MM.1S (cell line): Measurements from ENCODE around the gene FKBP8.

Experiments used
- DNase-seq: peaks from one replicate; pipeline ENCODE4 v3.0.0-alpha.2; 2015
- H2AFZ ChIP-seq: fragments of 300-600 bp; sonication (generic); 2 replicates; pipeline ENCODE4 v1.6.0; 2016; ENCODE audit warnings: antibody characterized with exemption, low read length
- H3F3A ChIP-seq: fragments of 300-600 bp; sonication (generic); 2 replicates; pipeline ENCODE4 v1.6.1; 2016; ENCODE audit warnings: mild to moderate bottlenecking, antibody characterized with exemption, low read length, moderate library complexity, mixed read lengths; ENCODE audit not compliant: insufficient read depth
- H3K27ac ChIP-seq: fragments of 300-600 bp; sonication (generic); 2 replicates; pipeline ENCODE4 v1.5.1; 2016; ENCODE audit warnings: mild to moderate bottlenecking, low read length
- H3K27me3 ChIP-seq: fragments of 300-600 bp; sonication (generic); replicated peaks from 2 replicates; pipeline ENCODE4 v1.6.0; 2016; ENCODE audit warnings: low read length; ENCODE audit not compliant: insufficient read depth
- H3K36me3 ChIP-seq: fragments of 300-600 bp; sonication (generic); replicated peaks from 2 replicates; pipeline ENCODE4 v1.6.1; 2016; ENCODE audit warnings: mild to moderate bottlenecking, low read length, mixed read lengths; ENCODE audit not compliant: insufficient read depth
- H3K4me1 ChIP-seq: fragments of 300-600 bp; sonication (generic); 2 replicates; pipeline ENCODE4 v1.6.1; 2016; ENCODE audit warnings: low read length, mixed read lengths
- H3K4me2 ChIP-seq: fragments of 300-600 bp; sonication (generic); 2 replicates; pipeline ENCODE4 v1.6.0; 2016; ENCODE audit warnings: low read depth, low read length
- H3K4me3 ChIP-seq: fragments of 300-600 bp; sonication (generic); 2 replicates; pipeline ENCODE4 v1.5.1; 2016; ENCODE audit warnings: low read length, mixed read lengths
- H3K79me2 ChIP-seq: fragments of 300-600 bp; sonication (generic); 2 replicates; pipeline ENCODE4 v1.6.1; 2016; ENCODE audit warnings: mixed run types, low read length, mixed read lengths
- H3K9ac ChIP-seq: fragments of 300-600 bp; sonication (generic); 2 replicates; pipeline ENCODE4 v1.6.1; 2016; ENCODE audit warnings: low read length, mixed read lengths
- H3K9me2 ChIP-seq: fragments of 300-600 bp; sonication (generic); replicated peaks from 2 replicates; pipeline ENCODE4 v1.6.1; 2016; ENCODE audit warnings: mild to moderate bottlenecking, low read length, mixed read lengths; ENCODE audit not compliant: insufficient read depth
- H3K9me3 ChIP-seq: fragments of 300-600 bp; sonication (generic); replicated peaks from 2 replicates; pipeline ENCODE4 v1.6.1; 2016; ENCODE audit warnings: mild to moderate bottlenecking, low read length, mixed read lengths; ENCODE audit not compliant: insufficient read depth
- H4K20me1 ChIP-seq: fragments of 300-600 bp; sonication (generic); 2 replicates; pipeline ENCODE4 v1.6.1; 2016; ENCODE audit warnings: mild to moderate bottlenecking, low read length, moderate library complexity, mixed read lengths; ENCODE audit not compliant: insufficient read depth
- EZH2 ChIP-seq: fragments of 300-600 bp; sonication (generic); optimal IDR thresholded peaks from 2 replicates; pipeline ENCODE3; 2017; ENCODE audit warnings: low read depth, mild to moderate bottlenecking, antibody characterized with exemption, low read length, mixed read lengths
- EZH2phosphoT487 ChIP-seq: fragments of 300-600 bp; sonication (generic); IDR thresholded peaks from 2 replicates; pipeline ENCODE4 v1.6.1; 2018; ENCODE audit warnings: antibody characterized with exemption, low read length
- TF ChIP-seq, protein P1 (sequence below): fragments of 300-600 bp; sonication (generic); IDR thresholded peaks from 2 replicates; pipeline ENCODE4 v1.5.1; 2016; ENCODE audit warnings: antibody characterized with exemption, low read length, mixed read lengths

The FKBP8 gene

DNA sequence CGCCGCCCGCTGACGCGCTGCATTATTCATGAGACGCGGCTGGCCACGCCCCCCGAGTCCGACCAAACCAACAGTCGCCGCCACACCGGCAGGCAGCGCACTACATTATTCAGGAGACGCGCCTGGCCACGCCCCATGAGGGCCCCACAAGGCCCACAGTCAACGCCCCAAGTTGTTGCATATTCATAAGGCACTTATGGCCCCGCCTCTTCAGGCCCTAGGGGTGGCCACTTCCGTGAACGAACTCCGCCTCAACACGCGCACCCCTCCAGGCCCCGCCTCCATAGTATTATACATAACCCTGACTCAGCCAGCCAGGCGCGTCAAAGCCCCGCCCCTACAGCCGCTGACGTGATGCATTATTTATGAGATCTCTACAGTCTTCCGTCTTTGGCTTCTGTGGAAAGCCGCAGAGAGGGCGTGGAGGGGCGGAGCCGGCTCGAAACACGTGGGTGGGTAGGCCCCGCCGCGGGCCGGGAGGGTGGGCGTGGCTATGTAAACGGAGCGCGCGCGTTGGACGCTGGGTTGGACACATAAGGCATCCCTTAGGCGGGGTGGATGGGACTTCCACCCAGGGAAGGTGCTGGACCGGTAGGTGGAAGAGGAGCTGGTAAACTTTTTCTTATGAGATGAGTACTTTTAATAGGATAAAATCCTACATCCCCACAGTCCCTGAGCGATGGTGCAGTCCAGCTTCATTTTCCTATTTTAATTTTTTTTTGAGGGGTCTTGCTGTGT, 21.1 kb downstream of the FKBP8 start:
- peak; percentile 100 for DNase-seq
- Histone ChIP-seq H3K27ac (peak overlapping the region; percentile 86; the same call in 1 of the 2 replicates), H3K4me3 (peak overlapping the region; percentile 98), H4K20me1 (peaks cover 27% of the 10 kb centered on the region), H3K9me2 (no peaks in the 10 kb centered on the region), H3F3A (peaks cover 18% of the 10 kb centered on the region), H3K9ac (peak overlapping the region; percentile 98), H3K36me3 (no peaks in the 10 kb centered on the region), H3K4me2 (peak overlapping the region; percentile 38; the same call in 1 of the 2 replicates), H3K4me1 (peaks cover 11% of the 10 kb centered on the region), H3K79me2 (peaks cover 46% of the 10 kb centered on the region), H3K9me3 (no peaks in the 10 kb centered on the region), H3K27me3 (no peaks in the 10 kb centered on the region), H2AFZ (peak overlapping the region; percentile 35)
- TF ChIP-seq EZH2 (no peak), EZH2phosphoT487 (no peak)
- TF ChIP-seq, protein P1, sequence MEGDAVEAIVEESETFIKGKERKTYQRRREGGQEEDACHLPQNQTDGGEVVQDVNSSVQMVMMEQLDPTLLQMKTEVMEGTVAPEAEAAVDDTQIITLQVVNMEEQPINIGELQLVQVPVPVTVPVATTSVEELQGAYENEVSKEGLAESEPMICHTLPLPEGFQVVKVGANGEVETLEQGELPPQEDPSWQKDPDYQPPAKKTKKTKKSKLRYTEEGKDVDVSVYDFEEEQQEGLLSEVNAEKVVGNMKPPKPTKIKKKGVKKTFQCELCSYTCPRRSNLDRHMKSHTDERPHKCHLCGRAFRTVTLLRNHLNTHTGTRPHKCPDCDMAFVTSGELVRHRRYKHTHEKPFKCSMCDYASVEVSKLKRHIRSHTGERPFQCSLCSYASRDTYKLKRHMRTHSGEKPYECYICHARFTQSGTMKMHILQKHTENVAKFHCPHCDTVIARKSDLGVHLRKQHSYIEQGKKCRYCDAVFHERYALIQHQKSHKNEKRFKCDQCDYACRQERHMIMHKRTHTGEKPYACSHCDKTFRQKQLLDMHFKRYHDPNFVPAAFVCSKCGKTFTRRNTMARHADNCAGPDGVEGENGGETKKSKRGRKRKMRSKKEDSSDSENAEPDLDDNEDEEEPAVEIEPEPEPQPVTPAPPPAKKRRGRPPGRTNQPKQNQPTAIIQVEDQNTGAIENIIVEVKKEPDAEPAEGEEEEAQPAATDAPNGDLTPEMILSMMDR: no peak

DNA sequence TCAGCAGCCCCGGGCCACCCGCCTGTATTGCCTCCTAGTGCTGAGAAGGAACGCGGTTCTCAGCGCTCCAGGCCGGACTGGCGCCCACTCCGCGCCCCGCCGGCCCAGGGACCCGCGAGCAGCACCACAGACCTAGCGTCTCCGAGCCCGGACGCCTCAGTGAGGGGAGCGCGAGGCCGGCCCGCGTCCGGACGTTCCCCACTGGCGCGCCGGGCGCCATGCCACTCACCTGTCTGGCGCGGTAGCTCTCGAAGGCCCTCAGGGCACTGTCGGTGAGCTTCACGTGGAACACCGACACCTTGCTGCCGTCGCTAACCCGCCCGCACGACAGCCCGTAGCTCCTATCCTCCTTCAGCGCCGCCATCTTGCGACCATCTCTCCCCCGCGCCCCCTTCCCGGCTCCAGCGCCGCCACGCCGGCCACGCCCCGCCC, 21.7 kb downstream of the FKBP8 start, which contains the start of gene ELL:
Gene ELL (minus strand): TSS at position 379 of the 432 bp plus-strand sequence. CDS start 15 bp downstream, at position 364.
- DNase-seq: no peak
- H3K79me2 ChIP-seq: peaks cover 51% of the 10 kb centered on the region
- H3F3A ChIP-seq: peaks cover 18% of the 10 kb centered on the region
- H3K9me2 ChIP-seq: no peaks in the 10 kb centered on the region
- peak within 1 kb of the TSS; percentile 98 for H3K4me3 ChIP-seq
- H3K27ac ChIP-seq: peak within 1 kb of the TSS; percentile 86
- no peaks in the 10 kb centered on the region for H3K27me3 ChIP-seq
- peak within 1 kb of the TSS; percentile 35 for H2AFZ ChIP-seq
- peaks cover 11% of the 10 kb centered on the region for H3K4me1 ChIP-seq
- H3K4me2 ChIP-seq: peak within 1 kb of the TSS; percentile 90
- H3K9ac ChIP-seq: peak within 1 kb of the TSS; percentile 98
- TF ChIP-seq EZH2phosphoT487 (no peak), EZH2 (no peak)
- TF ChIP-seq, protein P1: no peak
- peaks cover 33% of the 10 kb centered on the region for H4K20me1 ChIP-seq
- H3K9me3 ChIP-seq: no peaks in the 10 kb centered on the region
- H3K36me3 ChIP-seq: no peaks in the 10 kb centered on the region

DNA sequence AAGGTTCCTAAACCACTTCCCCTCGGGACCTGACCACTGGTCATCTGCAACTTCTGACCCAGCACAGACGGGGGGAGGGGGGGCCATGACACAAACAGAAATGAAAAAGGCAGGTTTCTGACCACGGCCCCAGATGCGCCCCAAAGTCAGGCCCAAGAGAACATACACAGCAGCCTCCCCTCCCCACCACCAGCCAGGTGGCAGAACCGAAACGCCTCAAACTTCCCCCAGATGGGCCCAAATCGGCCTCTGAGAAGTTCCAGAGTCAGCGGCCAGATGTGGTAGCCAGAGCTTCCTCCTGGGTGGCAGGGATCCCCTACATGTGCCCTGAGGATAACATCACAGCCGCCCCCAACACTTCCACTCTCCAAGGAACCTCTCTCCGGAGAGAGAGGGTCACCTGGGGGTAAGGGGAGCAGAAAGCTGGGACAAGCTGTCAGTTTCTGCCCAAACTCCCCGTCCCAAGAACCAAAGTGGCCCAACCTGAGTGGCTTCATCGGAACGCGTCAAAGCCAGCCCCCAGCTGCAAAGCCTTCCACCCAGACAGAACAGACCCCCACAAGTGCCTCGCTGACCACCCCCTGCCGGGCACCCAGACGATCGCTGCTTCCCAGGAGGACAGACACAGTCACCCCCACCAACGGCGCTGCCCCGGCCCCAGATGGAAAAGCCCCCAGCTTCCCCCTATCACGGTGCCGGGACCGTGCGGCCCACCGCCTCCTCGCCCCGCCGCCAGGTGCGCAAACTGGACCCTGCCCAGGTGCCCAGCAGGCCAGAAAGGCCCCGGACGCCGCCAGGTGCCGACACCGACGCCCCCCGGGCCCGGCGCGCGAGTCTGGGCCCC, 22.3 kb downstream of the FKBP8 start:
- Histone ChIP-seq H3K27me3 (no peaks in the 10 kb centered on the region), H3K4me1 (peaks cover 11% of the 10 kb centered on the region), H3K4me3 (peak overlapping the region; percentile 98), H3K36me3 (no peaks in the 10 kb centered on the region), H3K27ac (peak overlapping the region; percentile 86), H3K9me3 (no peaks in the 10 kb centered on the region), H3K9ac (peak overlapping the region; percentile 98), H3F3A (peaks cover 18% of the 10 kb centered on the region), H4K20me1 (peaks cover 39% of the 10 kb centered on the region), H2AFZ (no peak overlapping the region), H3K9me2 (no peaks in the 10 kb centered on the region), H3K4me2 (peak overlapping the region; percentile 90), H3K79me2 (peaks cover 58% of the 10 kb centered on the region)
- DNase-seq: peak; percentile 78
- TF ChIP-seq, protein P1: no peak
- no peak for TF ChIP-seq EZH2
- TF ChIP-seq EZH2phosphoT487: no peak
